Trophoblast cell (in vitro differentiated cells and primary cell): ENCODE results near the gene SREBF1.

ENCODE experiments used
- DNase-seq, 2 donors: peaks; one replicate each; pipeline ENCODE4 v3.0.0-alpha.2; 2016
- H2AFZ ChIP-seq: 2 replicates; pipeline ENCODE4 v1.6.1; 2013; ENCODE audit warnings: low read length, moderate library complexity, mild to moderate bottlenecking; ENCODE audit not compliant: insufficient read depth, poor library complexity
- H2AK5ac ChIP-seq: 2 replicates; pipeline ENCODE4 v1.6.1; 2013; ENCODE audit warnings: mild to moderate bottlenecking, low read length
- H2BK120ac ChIP-seq: 2 replicates; pipeline ENCODE4 v1.6.1; 2013; ENCODE audit warnings: low read length, mild to moderate bottlenecking, moderate library complexity; ENCODE audit not compliant: insufficient read depth, poor library complexity
- H2BK12ac ChIP-seq: 2 replicates; pipeline ENCODE4 v1.6.1; 2013; ENCODE audit warnings: mild to moderate bottlenecking, low read length, moderate library complexity
- H2BK5ac ChIP-seq: 2 replicates; pipeline ENCODE4 v1.6.1; 2013; ENCODE audit warnings: low read length, low read depth, moderate library complexity, mild to moderate bottlenecking; ENCODE audit not compliant: poor library complexity
- H3K14ac ChIP-seq: 2 replicates; pipeline ENCODE4 v1.6.1; 2013; ENCODE audit warnings: mild to moderate bottlenecking, low read length
- H3K18ac ChIP-seq: 2 replicates; pipeline ENCODE4 v1.6.1; 2013; ENCODE audit warnings: mild to moderate bottlenecking, low read length
- H3K23ac ChIP-seq: 2 replicates; pipeline ENCODE4 v1.6.1; 2013; ENCODE audit warnings: low read length
- H3K27ac ChIP-seq: 2 replicates; pipeline ENCODE4 v1.5.1; 2013; ENCODE audit warnings: low read depth, mild to moderate bottlenecking, inconsistent platforms, low read length, moderate library complexity
- H3K27me3 ChIP-seq: 2 replicates; pipeline ENCODE4 v1.6.1; 2013; ENCODE audit warnings: inconsistent platforms, mild to moderate bottlenecking, low read length, moderate library complexity; ENCODE audit not compliant: insufficient read depth
- H3K36me3 ChIP-seq, 2 experiments: 1 replicate in 1 of 2; 2 replicates in 1 of 2; pipeline ENCODE4 v1.6.1; 2013; ENCODE audit warnings: low read length in 2 of 2, mild to moderate bottlenecking in 2 of 2, moderate library complexity in 1 of 2; ENCODE audit not compliant: insufficient read depth in 2 of 2, control insufficient read depth in 1 of 2
- H3K4ac ChIP-seq: 2 replicates; pipeline ENCODE4 v1.6.1; 2013; ENCODE audit warnings: low read depth, mild to moderate bottlenecking, low read length, moderate library complexity
- H3K4me1 ChIP-seq, 2 experiments: 1 replicate in 1 of 2; 2 replicates in 1 of 2; pipeline ENCODE4 v1.6.1; 2013; ENCODE audit warnings: low read length in 2 of 2, mild to moderate bottlenecking in 2 of 2, moderate library complexity in 1 of 2; ENCODE audit not compliant: insufficient read depth in 2 of 2, control insufficient read depth in 1 of 2
- H3K4me2 ChIP-seq: 2 replicates; pipeline ENCODE4 v1.6.1; 2013; ENCODE audit warnings: inconsistent platforms, mild to moderate bottlenecking, low read length, moderate library complexity
- H3K4me3 ChIP-seq: 2 replicates; pipeline ENCODE4 v1.5.1; 2013; ENCODE audit warnings: mild to moderate bottlenecking, low read depth, low read length, inconsistent platforms
- H3K79me1 ChIP-seq: one replicate; pipeline ENCODE4 v1.6.1; 2013; ENCODE audit warnings: low read length
- H3K79me2 ChIP-seq: 2 replicates; pipeline ENCODE4 v1.6.1; 2013; ENCODE audit warnings: low read length, mild to moderate bottlenecking; ENCODE audit not compliant: control insufficient read depth, insufficient read depth, poor library complexity
- H3K9ac ChIP-seq: 2 replicates; pipeline ENCODE4 v1.6.1; 2013; ENCODE audit warnings: mild to moderate bottlenecking, low read length
- H3K9me3 ChIP-seq: 2 replicates; pipeline ENCODE4 v1.6.1; 2013; ENCODE audit warnings: low read depth, mild to moderate bottlenecking, control low read depth, inconsistent platforms, low read length; ENCODE audit not compliant: insufficient read depth
- H4K12ac ChIP-seq: 2 replicates; pipeline ENCODE4 v1.6.1; 2013; ENCODE audit warnings: low read depth, mild to moderate bottlenecking, low read length, moderate library complexity
- H4K8ac ChIP-seq: 2 replicates; pipeline ENCODE4 v1.6.1; 2013; ENCODE audit warnings: low read depth, mild to moderate bottlenecking, low read length, moderate library complexity
- H4K91ac ChIP-seq: one replicate; pipeline ENCODE4 v1.6.1; 2013; ENCODE audit warnings: low read depth, mild to moderate bottlenecking, low read length, moderate library complexity
- WGBS: extraction: QIAGEN DNeasy Blood & Tissue Kit; methylation state at CpG from one replicate; pipeline ENCODE4 v1.1.7; 2013; ENCODE audit warnings: missing lambda C conversion rate; ENCODE audit not compliant: insufficient read length, insufficient coverage; ENCODE audit errors: extremely low coverage; 5-methylcytosine and 5-hydroxymethylcytosine counted together

SREBF1 gene

DNA sequence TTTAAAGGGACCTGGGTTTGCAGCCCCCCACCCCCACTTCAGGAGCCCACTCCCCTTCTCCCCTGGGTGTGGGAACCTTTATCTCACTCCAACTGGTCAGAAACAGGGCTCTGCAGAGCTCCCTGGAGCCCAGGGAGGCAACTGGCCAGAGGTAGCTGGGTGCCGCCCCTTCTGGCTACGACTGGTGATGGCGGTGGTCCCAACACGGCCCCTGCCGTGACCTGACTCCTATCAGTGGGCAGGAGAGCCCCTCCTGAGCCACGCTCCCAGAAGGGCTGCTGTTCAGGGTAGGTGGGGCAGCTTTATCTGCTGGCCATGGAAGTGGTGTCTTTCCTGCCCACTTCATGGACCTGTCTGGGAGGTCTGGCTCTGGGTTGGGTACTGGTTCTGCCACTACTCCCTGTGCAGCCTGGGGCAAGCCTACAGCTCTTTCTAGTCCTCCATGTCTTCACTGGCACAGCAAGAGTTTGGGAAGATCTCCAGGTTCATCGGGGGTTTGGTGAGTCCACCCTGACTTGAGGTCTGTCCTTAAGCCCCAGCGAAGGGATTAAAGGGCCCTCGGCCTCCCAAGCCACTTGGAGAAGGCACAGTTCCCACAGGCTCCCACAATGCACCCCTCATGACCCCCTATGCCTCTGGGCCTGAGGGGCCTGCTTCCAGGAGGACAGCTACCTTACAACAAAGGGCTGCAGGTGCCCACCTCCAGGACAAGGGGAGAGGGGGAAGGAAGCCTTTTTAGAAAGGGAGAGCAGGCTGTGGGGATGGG, 5.5 kb upstream of the SREBF1 start:
- Histone ChIP-seq H2AK5ac (peak overlapping the region; percentile 86), H4K12ac (no peak overlapping the region), H2BK120ac (peak overlapping the region; percentile 15), H3K14ac (peak overlapping the region; percentile 32), H2AFZ (no peak overlapping the region), H4K8ac (no peak overlapping the region), H3K4me1 (peaks cover 37 to 42% of the 10 kb centered on the region in 2 experiments), H2BK5ac (no peak overlapping the region), H3K9me3 (no peaks in the 10 kb centered on the region), H3K27ac (peak overlapping the region; percentile 99), H3K27me3 (no peaks in the 10 kb centered on the region), H3K18ac (peak overlapping the region; percentile 56), H3K23ac (no peak overlapping the region), H3K79me2 (peaks cover 9% of the 10 kb centered on the region), H4K91ac (peak overlapping the region; percentile 67), H3K4me3 (no peak overlapping the region), H3K4ac (no peak overlapping the region), H3K36me3 (peaks cover 6 to 13% of the 10 kb centered on the region in 2 experiments), H3K79me1 (peaks cover 40% of the 10 kb centered on the region), H2BK12ac (peak overlapping the region; percentile 33), H3K9ac (no peak overlapping the region), H3K4me2 (no peak overlapping the region)
- WGBS: no CpG with 5 or more reads among the region's 9 CpGs
- DNase-seq: no peak

GRCh38 chr17:17841601-17842025, 4.8 kb upstream of the SREBF1 start:
- peaks cover 12% of the 10 kb centered on the region for H3K79me2 ChIP-seq
- peak overlapping the region; percentile 99 for H3K27ac ChIP-seq
- H4K91ac ChIP-seq: peak overlapping the region; percentile 67
- peak overlapping the region; percentile 70 for H2AK5ac ChIP-seq
- no peak overlapping the region for H3K9ac ChIP-seq
- peaks cover 41 to 46% of the 10 kb centered on the region in 2 experiments for H3K4me1 ChIP-seq
- no peak overlapping the region for H3K4ac ChIP-seq
- no peak overlapping the region for H3K4me3 ChIP-seq
- H3K4me2 ChIP-seq: no peak overlapping the region
- no CpG with 5 or more reads among the region's 1 CpG for whole genome bisulfite sequencing
- peak overlapping the region; percentile 77 for H2BK12ac ChIP-seq
- peak overlapping the region; percentile 4 for H3K18ac ChIP-seq
- peak overlapping the region; percentile 44 for H3K14ac ChIP-seq
- H3K79me1 ChIP-seq: peaks cover 47% of the 10 kb centered on the region
- no peaks in the 10 kb centered on the region for H3K9me3 ChIP-seq
- H3K23ac ChIP-seq: no peak overlapping the region
- H3K27me3 ChIP-seq: no peaks in the 10 kb centered on the region
- DNase-seq: peak in 1 of 2 donors; percentile 18
- H3K36me3 ChIP-seq: peaks cover 4 to 6% of the 10 kb centered on the region in 2 experiments
- H4K12ac ChIP-seq: no peak overlapping the region
- peak overlapping the region; percentile 96 for H2BK5ac ChIP-seq
- no peak overlapping the region for H2AFZ ChIP-seq
- H2BK120ac ChIP-seq: peak overlapping the region; percentile 15
- H4K8ac ChIP-seq: no peak overlapping the region

DNA sequence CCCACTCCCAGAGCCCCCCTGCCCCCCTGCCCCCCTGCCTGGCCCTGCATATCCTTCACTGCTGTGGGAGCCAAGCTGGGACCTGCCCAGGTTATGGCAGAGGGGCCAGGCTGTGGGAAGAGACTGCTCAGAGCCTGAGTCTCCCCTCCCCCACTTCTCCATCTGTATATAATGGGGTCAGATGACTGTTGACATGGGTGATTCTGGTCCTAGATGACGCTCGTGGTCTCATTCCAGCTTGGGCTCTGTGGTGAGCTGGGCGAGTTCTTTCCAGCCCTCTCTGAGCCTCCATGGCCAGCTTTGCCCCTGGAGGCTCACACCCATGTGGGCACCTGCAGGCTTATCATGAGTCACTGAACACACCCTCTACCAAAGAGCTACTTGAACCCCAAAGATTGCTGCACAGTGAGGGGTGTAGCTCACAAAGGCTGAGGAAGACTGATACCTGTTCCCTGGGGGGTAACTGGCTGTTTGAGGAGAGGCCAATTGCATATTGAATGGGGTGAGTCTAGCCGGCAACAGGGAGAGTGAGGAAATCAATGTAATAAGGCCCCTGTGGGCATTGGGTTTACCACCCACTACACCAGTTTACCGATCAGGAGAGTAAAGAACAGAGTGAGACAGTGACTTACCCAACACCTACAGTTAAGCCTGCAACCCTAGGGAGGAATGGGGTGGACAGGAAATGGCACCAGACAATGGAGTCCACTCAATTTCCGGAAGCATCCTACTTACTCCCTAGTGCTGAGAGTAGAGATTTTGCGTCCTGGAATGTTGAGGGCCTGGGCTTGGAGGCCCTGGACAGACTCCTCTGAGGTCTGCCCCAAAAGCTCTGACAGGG, 4.2 kb upstream of the SREBF1 start:
- Histone ChIP-seq H3K27me3 (no peaks in the 10 kb centered on the region), H3K4me1 (peaks cover 41 to 46% of the 10 kb centered on the region in 2 experiments), H3K79me2 (peaks cover 16% of the 10 kb centered on the region), H3K79me1 (peaks cover 51% of the 10 kb centered on the region), H3K14ac (peak overlapping the region; percentile 99), H2BK120ac (peak overlapping the region; percentile 99), H3K18ac (peak overlapping the region; percentile 77), H3K9me3 (no peaks in the 10 kb centered on the region), H3K4me3 (no peak overlapping the region), H3K4me2 (no peak overlapping the region), H4K91ac (peak overlapping the region; percentile 100), H3K36me3 (peaks cover 0 to under 1% of the 10 kb centered on the region in 2 experiments), H3K9ac (no peak overlapping the region), H2AK5ac (peak overlapping the region; percentile 49), H2AFZ (peak overlapping the region; percentile 94), H3K27ac (peak overlapping the region; percentile 99), H4K8ac (peak overlapping the region; percentile 92), H2BK5ac (peak overlapping the region; percentile 96), H2BK12ac (peak overlapping the region; percentile 45), H4K12ac (peak overlapping the region; percentile 2), H3K4ac (peak overlapping the region; percentile 97), H3K23ac (no peak overlapping the region)
- DNase-seq: peak; percentile 55 to 60
- no CpG with 5 or more reads among the region's 7 CpGs for WGBS
